GM21447 (cell line): ENCODE results near the gene NHERF1.
A peak's percentile ranks its signal among the peaks of the same experiment; 100 is the strongest.

ENCODE experiments used
- ATAC-seq: cut with Tn5 transposase; IDR thresholded peaks from one replicate; pipeline ENCODE4 v1.9.1; 2021; ENCODE audit not compliant: unreplicated experiment

The NHERF1 gene

DNA sequence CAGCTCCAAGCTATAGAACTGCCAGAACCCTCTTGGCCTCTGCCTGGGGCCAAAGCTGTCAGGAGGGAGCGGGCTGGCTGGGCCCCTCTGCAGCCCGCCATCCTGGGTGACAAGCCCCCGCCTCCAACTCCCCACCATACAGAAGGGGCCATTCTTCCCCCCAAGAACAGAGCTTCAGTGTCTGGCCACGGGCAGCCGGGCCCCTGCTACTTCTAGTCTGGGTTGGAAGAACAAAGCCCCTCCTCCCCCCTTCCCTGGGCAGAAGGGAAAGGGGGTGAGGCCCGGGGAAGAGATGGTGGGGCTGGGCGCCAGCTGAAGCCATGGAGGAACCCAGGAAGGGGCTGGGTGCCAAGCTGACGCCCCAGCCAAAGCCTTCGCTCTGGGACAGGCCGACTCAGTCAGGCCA, 18.7 kb downstream of the NHERF1 start:
- no peak for ATAC-seq

DNA sequence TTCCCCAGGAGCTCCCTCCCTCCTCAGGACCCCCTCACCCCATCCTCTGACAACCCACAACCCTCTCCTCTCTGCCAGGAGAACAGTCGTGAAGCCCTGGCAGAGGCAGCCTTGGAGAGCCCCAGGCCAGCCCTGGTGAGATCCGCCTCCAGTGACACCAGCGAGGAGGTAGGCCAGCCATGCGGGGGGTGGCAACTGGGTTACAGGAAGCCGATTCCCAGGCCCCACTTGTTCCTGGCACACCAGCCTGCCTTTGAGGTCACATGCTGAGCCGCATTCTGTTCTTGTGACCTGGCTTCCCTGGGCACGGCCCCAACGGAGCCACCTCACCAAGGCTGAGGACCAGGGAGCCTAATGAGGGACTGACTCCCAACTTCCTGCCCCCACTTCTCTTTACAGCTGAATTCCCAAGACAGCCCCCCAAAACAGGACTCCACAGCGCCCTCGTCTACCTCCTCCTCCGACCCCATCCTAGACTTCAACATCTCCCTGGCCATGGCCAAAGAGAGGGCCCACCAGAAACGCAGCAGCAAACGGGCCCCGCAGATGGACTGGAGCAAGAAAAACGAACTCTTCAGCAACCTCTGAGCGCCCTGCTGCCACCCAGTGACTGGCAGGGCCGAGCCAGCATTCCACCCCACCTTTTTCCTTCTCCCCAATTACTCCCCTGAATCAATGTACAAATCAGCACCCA, 19.8 kb downstream of the NHERF1 start:
- ATAC-seq, result no peak

DNA sequence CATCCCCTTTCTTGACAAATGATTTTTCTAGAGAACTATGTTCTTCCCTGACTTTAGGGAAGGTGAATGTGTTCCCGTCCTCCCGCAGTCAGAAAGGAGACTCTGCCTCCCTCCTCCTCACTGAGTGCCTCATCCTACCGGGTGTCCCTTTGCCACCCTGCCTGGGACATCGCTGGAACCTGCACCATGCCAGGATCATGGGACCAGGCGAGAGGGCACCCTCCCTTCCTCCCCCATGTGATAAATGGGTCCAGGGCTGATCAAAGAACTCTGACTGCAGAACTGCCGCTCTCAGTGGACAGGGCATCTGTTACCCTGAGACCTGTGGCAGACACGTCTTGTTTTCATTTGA, 20.3 kb downstream of the NHERF1 start:
- ATAC-seq, result no peak

DNA sequence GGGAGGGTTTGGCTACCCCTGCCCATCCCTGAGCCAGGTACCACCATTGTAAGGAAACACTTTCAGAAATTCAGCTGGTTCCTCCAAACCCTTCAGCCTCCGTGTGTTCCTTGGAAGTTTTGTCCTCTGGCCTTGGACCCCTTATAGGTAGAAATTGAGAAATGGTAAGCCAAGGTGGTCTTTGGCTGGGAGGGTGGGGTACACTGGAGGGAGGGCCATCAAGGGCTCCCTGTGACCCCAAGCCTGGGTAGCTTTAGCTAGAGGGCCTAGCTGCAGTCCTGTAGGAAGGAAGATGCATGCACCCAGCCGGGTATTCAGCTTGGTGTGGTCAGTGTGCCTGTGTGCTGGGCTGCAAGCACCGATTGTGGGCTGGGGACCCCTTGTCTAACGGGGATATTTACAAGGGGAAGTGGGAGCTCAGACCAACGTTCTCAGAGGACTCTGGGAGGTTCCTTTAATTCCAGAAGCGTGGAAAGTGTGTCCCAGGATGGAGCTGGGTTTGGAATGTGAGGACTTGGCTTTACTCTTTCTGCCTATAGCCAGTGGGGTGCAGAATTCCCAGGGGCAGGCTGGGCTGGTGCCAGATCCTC, 20.9 kb downstream of the NHERF1 start:
- no peak for ATAC-seq

DNA sequence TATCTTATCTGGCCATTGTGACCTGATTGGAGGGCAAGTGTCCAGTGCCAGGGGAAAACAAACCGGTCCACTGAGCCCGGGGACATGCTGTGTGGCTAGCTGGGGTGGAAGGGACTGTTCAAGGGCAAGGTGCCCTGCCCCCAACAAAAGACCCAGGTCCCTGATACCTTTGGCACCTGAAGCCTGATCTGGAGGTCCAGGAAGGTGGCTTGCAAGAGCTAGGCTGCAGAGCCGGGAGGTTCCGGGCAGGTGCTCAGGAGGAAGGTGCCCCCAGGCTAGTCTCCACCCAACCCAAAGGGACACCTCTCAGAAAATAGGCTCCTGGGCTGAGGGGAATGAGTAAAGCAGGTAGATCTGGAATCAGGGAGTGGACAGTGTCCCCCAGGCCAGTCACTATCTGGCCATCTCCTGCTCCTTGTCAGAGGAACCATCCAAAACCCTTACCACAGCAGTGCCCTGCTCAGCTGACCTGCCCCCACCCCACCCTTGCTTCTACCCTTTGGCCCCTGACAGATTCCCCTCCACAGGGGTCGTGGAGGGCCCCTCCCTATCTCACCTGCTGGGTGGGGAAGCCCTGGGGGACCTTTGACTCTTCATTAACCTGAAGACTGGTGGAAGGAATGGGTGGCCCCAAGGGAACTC, 21.5 kb downstream of the NHERF1 start:
- ATAC-seq, result no peak

DNA sequence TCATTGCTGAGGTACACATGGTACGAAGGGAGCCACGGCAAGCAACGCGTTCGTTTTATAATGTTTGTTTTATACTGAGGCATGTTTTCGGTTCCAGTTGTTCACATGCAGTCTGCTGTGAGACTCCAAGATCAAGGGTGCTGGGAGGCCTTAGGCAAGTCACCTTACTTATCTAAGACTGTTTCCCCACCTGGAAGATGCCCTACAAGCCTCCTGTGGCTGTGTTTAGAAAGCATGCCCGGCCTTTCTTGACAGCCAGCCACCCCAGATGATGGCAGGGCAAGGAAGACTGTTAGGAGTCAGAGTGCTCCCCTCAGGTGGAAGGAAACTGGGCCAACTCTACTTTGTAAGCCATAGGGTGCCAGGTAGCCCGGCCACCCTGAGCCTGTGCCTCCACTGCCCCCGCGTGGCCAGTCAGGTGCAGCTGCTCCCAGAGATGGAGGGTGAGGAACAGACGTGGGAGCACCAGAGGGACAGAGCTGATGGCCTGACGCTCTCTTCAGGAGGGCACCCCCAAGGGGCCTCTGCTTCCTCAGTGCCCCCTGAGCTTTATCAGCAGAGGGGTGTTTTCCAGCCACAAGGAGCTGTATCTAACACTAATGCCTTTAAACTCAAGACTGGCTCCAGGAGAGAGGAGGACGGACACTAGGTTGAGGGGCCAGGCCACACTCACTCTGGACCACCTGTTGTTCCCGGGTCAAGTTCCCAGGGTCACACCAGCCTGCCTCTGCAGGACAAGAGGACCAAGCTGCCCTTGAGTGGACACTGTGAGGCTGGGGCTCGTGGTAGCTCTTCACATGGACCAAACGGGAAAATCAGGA, 22.3 kb downstream of the NHERF1 start:
- peak; percentile 71 for ATAC-seq

DNA sequence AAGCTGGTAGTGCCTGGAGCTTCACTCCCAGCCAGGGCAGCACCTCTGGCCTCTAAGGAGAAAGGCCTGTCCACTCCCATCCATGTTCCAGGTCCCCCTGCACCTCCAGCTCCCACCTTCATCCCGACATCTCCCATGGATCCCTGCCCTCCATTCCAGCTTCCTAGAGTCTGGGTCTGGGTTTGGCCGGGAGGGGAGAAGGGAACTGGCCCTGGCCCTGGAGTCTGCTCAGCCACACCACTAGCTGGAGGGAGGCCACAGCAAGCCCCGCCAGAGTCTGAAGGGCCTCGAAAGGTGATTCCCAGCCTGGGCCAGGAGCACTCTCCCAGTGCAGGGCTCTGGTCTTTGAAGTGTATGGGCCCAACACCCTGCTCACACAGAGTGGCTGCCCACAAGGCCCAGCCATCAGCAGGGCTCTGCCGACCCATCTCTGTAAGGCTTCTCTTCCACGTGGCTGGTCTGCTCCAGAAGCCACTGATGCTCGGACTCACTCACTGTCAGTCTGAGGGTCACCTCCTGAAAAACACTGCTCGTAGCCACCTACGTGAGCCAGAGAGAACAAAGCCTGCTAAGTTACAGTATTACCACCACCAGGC, 23.0 kb downstream of the NHERF1 start:
- no peak for ATAC-seq

DNA sequence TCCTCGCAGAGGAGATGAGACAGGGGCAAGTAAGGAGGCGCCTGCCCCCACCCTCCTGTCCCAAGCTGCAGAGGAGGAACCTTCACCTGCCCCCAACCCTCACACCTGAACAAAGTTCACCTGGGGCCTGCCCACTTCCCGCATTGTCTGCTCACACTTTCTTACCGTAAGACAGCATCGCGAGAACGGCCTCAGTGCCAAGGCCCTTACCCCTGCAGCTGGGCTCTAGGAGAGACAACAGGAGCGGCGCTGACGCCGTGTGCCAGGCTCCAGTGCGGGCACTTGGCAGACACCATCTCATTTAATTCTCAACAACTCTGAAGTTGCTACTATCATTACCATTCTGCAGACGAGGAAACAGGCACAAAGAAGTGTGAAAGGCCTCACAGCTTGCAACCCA, 23.6 kb downstream of the NHERF1 start:
- ATAC-seq, result no peak

DNA sequence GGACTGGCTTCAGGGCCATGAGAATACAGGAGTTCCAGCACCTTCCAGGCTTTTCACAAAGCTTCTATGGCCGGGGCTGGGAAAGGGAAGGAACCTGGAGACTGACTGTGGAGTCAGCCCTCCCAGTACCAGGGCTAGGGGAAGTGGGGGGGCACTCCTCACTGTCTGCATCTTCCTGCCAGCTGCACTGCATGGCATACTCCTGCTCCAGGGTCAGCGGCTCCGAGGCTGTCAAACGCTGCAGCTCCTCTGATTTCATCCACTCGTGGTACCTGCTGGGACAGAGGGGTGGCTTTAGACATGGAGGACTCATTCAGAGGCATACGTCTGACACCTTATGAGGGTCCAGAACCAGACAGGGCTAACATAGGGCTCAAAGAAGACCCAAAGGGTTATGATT, 25.0 kb downstream of the NHERF1 start:
- ATAC-seq, result no peak

DNA sequence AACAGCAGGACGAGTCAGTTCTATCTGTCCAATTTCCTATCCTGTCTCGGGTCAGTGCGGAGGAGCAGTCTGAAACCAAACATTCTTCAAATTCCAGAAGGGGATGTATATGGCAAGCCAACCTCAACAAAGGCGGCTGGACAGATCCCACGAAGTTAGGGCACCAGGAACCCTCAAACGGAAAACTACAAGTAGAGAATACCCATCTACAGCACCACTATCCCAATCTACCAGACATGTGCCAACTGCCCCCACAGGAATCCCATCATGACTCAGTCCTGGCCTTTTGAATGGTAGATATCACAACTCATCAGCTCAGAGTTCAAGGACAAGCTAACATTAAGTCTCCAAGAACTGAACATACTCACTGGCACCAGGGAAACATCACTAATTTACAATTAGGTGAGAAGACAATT, 25.5 kb downstream of the NHERF1 start:
- no peak for ATAC-seq

DNA sequence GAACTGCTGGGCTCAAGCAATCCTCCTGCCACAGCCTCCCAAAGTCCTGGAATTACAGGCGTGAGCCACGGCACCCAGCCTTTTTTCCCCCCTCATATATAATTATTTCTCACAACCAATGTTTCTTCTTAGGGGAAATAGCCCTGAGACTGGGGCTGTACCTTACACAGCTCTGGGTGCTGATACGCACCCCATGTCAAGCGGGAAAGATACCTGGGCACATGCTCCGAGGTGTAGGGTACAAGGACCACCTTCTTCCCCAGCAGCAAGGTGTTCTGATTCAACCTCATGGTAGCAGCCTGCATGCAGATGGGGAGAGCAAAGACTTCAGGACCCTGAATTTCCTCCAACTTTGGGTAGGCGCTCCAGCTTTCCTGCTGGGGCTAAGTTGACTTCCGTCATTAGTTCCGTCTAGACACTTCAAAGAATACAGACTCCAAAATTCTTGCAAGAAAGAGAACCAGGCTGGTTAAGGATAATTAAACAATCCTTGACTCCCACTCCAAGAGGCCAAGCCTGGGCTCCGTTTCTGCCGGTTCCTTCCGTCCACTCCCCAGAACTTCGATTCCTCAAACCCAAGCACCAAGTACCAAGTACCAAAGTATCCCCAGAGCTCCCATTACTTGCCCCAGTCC, 27.1 kb downstream of the NHERF1 start:
- ATAC-seq, result no peak

DNA sequence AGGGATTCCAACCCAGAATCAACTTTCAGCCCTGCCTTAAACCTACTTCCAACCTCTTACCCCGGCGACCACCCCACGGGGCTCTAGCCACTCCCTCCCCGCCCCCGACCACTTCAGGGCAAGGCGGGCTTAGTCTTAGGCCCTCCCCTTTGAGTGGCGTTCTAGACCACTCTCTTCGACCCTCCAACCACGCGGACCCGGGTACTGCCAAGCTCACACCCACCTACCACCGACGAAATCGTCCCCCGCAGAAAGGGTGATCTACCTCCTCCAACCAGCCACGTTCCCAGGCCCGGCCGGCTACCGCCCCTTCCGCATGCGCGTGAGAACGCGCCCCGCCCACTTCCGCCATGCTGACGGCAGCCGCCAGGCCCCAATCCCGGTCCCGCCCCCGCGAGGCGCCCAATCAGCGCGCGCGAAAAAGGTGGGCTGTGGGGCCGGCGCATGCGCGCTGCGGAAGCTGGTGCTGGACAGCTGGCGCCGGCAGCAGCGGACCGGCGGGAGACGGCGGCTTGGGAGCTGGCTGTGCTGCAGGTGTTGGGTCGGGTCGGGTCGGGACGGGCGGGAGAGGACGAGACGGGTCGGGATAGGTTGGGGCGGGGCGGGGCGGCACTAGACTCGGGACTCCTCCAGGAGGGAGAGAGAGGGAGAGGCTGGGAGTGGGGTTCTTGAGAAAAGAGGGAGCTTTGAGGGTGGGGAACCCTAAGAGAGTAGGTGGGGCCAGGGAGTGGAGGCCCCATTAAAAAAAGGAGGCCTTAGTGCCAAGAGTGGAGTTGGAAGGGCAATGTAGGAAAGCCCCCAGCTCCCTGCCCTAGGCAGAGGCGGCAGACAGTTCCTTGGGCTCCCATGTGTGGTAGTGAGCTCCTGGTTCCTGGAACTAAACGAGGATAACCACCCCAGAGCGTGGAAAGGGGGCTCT, 27.9 kb downstream of the NHERF1 start, which contains the start of gene NAT9:
TSS of gene NAT9 (minus strand) at position 302 of the 919 bp plus-strand sequence. CDS start 647 bp downstream, outside the sequence.
- ATAC-seq, result peak; percentile 64

DNA sequence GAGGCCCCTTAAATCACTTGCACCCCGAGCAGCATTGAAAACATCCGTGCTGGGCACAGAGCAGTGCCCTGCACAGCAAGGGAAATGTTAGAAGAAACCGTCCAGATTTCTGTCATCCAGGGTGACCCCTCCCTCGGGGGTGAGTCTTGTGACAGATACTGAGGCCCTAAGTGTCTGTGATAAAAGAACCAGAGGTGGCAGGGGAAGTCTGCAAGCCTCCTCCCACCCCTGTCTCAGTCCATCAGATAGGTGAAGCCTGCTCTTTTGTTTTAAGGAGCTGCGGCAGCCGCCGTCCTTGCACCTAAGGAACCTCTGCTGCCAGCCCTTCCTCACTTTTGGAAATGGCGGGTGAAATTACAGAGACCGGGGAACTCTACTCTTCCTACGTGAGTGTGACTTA, 28.6 kb downstream of the NHERF1 start:
- no peak for ATAC-seq

DNA sequence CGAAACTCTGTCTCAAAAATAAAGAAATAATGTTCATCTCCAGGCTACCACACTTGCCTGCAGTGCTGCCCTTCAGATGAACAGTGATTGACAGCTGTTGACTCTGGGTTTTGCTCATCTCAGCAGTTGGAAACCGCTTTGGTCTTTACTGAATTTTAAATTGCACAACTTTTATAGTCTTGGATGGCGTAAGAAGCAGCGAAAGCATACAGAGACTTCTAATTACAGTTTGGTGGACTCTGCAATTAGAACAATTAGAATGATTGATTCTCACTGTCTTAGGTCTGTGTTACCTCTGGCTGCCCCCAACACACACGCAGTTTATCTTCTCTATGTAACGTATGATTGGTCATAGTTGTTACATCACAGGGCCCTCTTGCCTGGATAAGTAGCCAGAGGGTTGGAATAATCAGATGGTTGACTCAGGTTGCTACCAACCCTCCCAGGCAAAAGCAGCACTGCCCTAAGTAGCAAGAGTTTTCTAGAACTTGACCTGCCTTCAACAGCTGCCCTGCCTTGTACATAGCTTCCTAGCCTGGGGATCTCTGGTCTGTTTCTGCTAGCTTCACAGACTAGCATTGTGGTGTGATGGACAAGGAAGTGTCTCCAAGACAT, 29.6 kb downstream of the NHERF1 start:
- ATAC-seq, result no peak

DNA sequence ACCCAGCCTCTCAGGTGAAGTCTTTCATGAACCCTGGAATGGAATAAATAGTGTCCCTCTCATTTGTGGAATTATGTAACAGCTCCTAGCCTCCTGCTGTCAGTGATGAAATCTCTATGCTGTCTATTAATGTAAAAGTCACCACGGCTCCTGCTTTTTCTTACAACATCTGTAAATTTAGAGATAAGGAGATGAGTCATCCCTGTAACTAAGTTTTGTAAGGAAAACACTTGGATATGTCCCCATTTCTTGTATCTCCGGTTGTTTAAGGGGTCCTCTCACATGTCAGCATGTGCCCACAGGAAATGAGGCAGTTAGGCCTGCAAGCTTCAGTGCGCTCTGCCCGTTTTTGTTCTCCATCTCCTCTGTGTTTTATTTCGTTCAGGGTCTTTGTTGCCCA, 30.5 kb downstream of the NHERF1 start:
- no peak for ATAC-seq

DNA sequence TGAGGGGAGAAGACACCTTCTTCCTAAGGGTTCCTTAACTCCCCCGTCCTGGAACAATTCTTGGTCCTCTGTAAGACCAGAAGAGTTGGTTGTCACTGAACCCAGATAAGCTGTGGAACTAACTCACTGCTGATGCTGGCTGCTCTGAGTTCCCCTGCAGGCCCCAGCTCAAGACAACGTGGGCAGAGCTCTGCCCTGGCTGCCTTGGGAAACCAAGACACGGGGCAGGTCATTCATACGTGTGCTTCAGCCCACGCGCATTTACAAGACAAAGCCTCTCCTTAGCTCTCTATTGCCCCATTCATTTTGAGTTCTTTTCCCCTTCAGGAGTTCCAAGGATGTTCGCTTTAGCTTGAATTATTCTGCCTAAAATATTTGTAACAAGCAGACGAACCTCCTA, 31.1 kb downstream of the NHERF1 start:
- ATAC-seq, result no peak

DNA sequence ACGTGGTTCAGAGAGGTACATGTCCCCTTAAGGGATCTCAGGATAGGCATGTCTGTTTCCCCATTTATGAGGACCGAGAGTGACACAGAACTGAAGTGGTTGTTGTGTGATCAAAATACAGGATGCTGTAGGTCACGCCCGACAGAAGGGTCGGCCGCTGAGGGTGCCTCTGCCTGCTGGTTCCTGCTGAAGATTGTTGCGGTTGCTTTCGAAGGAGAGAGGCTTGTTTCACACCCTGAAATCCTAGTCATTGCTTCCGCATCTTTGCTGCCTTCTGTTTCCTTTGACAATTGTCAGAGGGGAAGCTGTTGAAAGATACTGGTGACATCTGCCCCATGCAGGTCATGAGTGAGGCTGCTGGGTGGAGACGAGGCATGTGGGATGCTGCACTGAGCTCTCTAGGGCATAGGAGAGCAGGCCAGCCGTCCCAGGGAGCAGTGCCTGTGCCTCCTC, 31.5 kb downstream of the NHERF1 start:
- peak; percentile 47 for ATAC-seq

DNA sequence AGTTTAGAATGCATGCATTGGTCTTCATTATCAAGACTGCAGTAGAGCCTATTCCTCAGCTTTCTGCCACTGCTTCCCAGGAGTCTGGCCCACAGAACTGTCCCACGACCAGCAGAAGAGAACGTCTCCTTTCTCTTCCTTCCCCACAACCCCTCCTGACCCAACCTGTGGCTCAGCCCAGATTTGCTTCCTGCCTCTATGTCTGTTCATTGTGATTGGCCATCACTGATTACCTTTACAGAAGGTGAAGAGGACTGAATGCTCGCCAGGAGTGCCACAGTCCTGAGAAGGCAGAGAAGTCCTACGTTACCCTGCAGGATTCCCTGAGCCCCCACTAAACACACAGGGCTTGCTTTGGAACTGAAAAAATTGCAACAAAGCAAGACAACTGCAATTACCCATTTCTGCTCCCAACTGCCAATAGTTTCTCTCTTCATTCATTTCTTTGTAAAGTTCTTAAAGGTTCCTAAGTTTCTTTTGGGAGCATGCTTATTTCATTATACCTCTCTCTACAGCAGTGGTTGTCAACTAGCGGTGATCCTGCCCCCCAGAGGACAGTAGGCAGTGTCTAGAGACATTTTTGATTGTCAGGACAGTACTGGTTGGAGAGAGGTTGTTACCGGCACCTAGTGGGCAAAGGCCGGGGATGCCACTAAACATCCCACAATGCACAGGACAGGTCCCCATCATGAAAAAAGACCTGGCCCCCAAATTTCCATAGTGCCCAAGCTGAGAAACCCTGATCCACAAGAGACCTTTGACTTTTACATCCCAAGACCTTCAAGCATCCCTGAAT, 32.2 kb downstream of the NHERF1 start:
- no peak for ATAC-seq
